Natural killer cell (primary cell): ENCODE measurements around the gene CD2AP. TPM values are rescaled to one million over a fixed set of nuclear protein-coding genes. Genes with fewer than 3 reads are reported as not detected.

Source experiments
- ATAC-seq, 3 donors: fragments of 150-1000 bp in 2 of 3; fragments of 200-7000 bp in 1 of 3; cut with Tn5 transposase; 1 replicate in 1 of 3; 2 replicates in 2 of 3; pipeline ENCODE4 v1.10.0; 2021; ENCODE audit warnings: mild to moderate bottlenecking in 2 of 3, moderate library complexity in 2 of 3
- DNase-seq, 2 donors: peaks; one replicate each; pipeline versions ENCODE4 v3.0.0 to v3.0.0-alpha.2; 2013 to 2021; ENCODE audit warnings: mixed read lengths in 1 of 2
- H3K27ac ChIP-seq: one replicate; pipeline ENCODE4 v1.5.1; 2013; ENCODE audit warnings: mild to moderate bottlenecking, low read length
- H3K27me3 ChIP-seq: one replicate; pipeline ENCODE4 v1.6.1; 2013; ENCODE audit warnings: low read length; ENCODE audit not compliant: control insufficient read depth, insufficient read depth
- H3K36me3 ChIP-seq: one replicate; pipeline ENCODE4 v1.6.1; 2013; ENCODE audit warnings: low read length; ENCODE audit not compliant: control insufficient read depth, insufficient read depth
- H3K4me1 ChIP-seq: one replicate; pipeline ENCODE4 v1.6.1; 2013; ENCODE audit warnings: low read length; ENCODE audit not compliant: control insufficient read depth, insufficient read depth
- H3K4me3 ChIP-seq: one replicate; pipeline ENCODE4 v1.5.1; 2013; ENCODE audit warnings: low read length
- H3K9me3 ChIP-seq: one replicate; pipeline ENCODE4 v1.6.1; 2013; ENCODE audit warnings: low read length; ENCODE audit not compliant: control insufficient read depth, insufficient read depth
- H3K27ac Mint-ChIP-seq, 2 donors: one replicate each; pipeline ENCODE4 v1.8.0; 2022; ENCODE audit warnings: mild to moderate bottlenecking in 2 of 2, mixed read lengths in 2 of 2, moderate library complexity in 1 of 2
- H3K27me3 Mint-ChIP-seq, 2 donors: one replicate each; pipeline ENCODE4 v1.8.0; 2022; ENCODE audit warnings: low read depth in 2 of 2, mixed read lengths in 2 of 2
- H3K36me3 Mint-ChIP-seq: one replicate; pipeline ENCODE4 v1.8.0; 2022; ENCODE audit warnings: mixed read lengths
- H3K4me1 Mint-ChIP-seq, 2 donors: one replicate each; pipeline ENCODE4 v1.8.0; 2022; ENCODE audit warnings: mixed read lengths in 2 of 2
- H3K4me3 Mint-ChIP-seq: one replicate; pipeline ENCODE4 v1.8.0; 2022; ENCODE audit warnings: mild to moderate bottlenecking, moderate library complexity, mixed read lengths
- H3K9me3 Mint-ChIP-seq, 2 donors: one replicate each; pipeline ENCODE4 v1.8.0; 2022; ENCODE audit warnings: mixed read lengths in 2 of 2
- WGBS: methylation state at CpG from one replicate; pipeline ENCODE4 v1.1.7; 2013; ENCODE audit warnings: missing lambda C conversion rate; ENCODE audit not compliant: insufficient coverage; 5-methylcytosine and 5-hydroxymethylcytosine counted together
- intact Hi-C: fragments of 100-400 bp; cut with micrococcal nuclease; formaldehyde crosslinking; loops from one replicate; pipeline ENCODE4 v1.14.2; 2022
- total RNA-seq, 4 donors: library from RNA; stranded (reverse); fragments of 120-200 nt in 1 of 4; gene quantifications; one replicate each; pipeline versions ENCODE4 v1.2.3 to v1.2.4, GENCODE V29; 2013 to 2022
- TF ChIP-seq, protein P1 (sequence below): fragments of 200-600 bp; IDR thresholded peaks from one replicate; pipeline ENCODE4 v1.8.0; 2022; ENCODE audit warnings: antibody characterized with exemption

CD2AP gene
- total RNA-seq, 3 donors from 2014 or later (not counting 1 experiment from before 2014, with no cell fraction given): 23.8 to 26.3 (median 26.3) TPM

DNA sequence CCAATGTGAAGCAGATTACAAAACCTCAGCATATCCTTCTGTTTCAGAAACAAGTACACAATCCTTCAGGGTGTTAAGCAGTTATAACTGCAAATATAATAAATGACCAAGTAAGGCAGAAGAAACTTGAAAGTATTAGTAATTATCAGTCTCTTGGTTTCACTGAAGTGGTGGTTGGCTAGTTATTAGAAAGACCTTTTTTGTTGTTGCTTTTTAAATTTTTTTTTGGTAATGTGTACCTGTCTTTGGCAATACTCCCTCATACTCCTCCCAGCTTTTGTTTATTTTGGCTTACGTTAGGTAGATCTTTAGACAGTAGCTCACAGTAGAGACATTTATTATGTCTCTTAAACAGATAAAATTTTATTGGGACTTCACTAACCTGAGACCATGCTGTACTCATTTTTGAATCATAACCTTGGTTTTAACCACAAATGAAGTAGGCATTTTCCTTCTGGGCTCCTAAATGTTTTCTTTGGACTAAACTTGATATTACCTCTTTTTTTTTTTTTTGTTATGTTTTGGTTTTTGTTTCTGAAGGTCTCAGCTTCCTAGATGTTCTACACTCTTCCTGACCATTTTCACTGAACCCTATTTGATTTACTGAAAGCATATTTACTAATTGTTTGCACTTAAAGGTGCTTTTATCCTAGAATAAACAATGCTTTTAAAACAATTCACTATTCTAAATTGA lies 6.4 kb downstream of the CD2AP start:
- no peaks in the 10 kb centered on the region for H3K27me3 ChIP-seq
- H3K36me3 Mint-ChIP-seq: no peaks in the 10 kb centered on the region
- H3K4me1 Mint-ChIP-seq: peaks cover 29 to 57% of the 10 kb centered on the region in 2 donors
- no peak overlapping the region for H3K27ac ChIP-seq
- intact Hi-C loops: no loop called here
- TF ChIP-seq, protein P1, sequence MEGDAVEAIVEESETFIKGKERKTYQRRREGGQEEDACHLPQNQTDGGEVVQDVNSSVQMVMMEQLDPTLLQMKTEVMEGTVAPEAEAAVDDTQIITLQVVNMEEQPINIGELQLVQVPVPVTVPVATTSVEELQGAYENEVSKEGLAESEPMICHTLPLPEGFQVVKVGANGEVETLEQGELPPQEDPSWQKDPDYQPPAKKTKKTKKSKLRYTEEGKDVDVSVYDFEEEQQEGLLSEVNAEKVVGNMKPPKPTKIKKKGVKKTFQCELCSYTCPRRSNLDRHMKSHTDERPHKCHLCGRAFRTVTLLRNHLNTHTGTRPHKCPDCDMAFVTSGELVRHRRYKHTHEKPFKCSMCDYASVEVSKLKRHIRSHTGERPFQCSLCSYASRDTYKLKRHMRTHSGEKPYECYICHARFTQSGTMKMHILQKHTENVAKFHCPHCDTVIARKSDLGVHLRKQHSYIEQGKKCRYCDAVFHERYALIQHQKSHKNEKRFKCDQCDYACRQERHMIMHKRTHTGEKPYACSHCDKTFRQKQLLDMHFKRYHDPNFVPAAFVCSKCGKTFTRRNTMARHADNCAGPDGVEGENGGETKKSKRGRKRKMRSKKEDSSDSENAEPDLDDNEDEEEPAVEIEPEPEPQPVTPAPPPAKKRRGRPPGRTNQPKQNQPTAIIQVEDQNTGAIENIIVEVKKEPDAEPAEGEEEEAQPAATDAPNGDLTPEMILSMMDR: no peak
- ATAC-seq: no peak
- no peaks in the 10 kb centered on the region for H3K9me3 ChIP-seq
- peak overlapping the region; percentile 24 to 71 for H3K27ac Mint-ChIP-seq
- H3K4me3 ChIP-seq: no peak overlapping the region
- no peaks in the 10 kb centered on the region for H3K9me3 Mint-ChIP-seq
- H3K4me3 Mint-ChIP-seq: no peak overlapping the region
- no peaks in the 10 kb centered on the region for H3K4me1 ChIP-seq
- no peaks in the 10 kb centered on the region for H3K27me3 Mint-ChIP-seq
- WGBS: 43% methylated on average over 1 of the region's 1 CpG
- no peak for DNase-seq
- no peaks in the 10 kb centered on the region for H3K36me3 ChIP-seq

DNA sequence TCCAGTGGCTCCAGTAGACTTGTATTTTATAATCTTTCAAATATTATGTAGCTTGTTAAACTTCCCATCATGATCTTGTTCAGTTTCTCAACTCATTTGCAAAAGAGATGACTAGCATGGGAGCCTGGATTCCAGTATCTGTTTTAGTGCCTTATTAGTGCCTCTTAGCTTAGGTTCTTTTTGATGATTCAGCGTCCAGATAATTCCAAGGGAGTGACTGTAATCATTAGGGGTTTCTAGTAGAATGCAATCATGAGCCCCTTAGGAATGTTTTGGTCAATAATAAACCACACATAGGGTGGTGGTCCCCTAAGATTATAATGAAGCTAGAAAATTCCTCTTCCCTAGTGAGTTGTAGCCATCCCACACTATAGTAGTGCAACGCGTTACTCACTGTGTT lies 7.0 kb downstream of the CD2AP start:
- WGBS: 43% methylated on average over 1 of the region's 3 CpGs
- TF ChIP-seq, protein P1: no peak
- Mint-ChIP-seq H3K4me3 (no peak overlapping the region), H3K36me3 (no peaks in the 10 kb centered on the region), H3K4me1 (peaks cover 25 to 51% of the 10 kb centered on the region in 2 donors), H3K27ac (peak overlapping the region in 1 of 2 donors; percentile 24), H3K9me3 (no peaks in the 10 kb centered on the region), H3K27me3 (no peaks in the 10 kb centered on the region)
- no peaks in the 10 kb centered on the region for H3K9me3 ChIP-seq
- H3K27me3 ChIP-seq: no peaks in the 10 kb centered on the region
- intact Hi-C loops: no loop called here
- no peaks in the 10 kb centered on the region for H3K4me1 ChIP-seq
- no peak overlapping the region for H3K4me3 ChIP-seq
- H3K27ac ChIP-seq: no peak overlapping the region
- ATAC-seq (no peak), DNase-seq (no peak)
- no peaks in the 10 kb centered on the region for H3K36me3 ChIP-seq

DNA sequence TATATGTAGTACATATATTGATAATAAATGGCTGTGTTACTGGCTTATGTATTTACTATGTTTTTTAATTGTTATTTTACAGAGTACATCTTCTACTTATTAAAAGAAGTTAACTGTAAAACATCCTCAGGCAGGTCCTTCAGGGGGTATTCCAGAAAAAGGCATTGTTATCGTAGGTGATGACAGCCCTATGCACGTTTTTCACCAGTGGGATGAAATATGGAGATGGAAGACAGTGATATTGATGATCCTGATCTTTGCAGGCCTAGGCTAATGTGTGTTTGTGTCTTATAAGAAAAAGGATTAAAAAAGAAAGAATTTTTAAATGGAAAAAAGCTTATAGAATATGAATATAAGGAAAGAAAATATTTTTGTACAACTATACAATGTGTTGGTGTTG lies 7.5 kb downstream of the CD2AP start:
- H3K36me3 ChIP-seq: no peaks in the 10 kb centered on the region
- WGBS: 94% methylated on average over 2 of the region's 2 CpGs

More for the DNA sequence above, 7.5 kb downstream of the CD2AP start:
- no peaks in the 10 kb centered on the region for H3K27me3 ChIP-seq
- no peak overlapping the region for H3K27ac ChIP-seq
- H3K9me3 ChIP-seq: no peaks in the 10 kb centered on the region
- no peak overlapping the region for H3K27ac Mint-ChIP-seq
- H3K4me3 ChIP-seq: no peak overlapping the region
- DNase-seq (no peak), ATAC-seq (no peak)
- H3K4me1 ChIP-seq: no peaks in the 10 kb centered on the region
- H3K27me3 Mint-ChIP-seq: no peaks in the 10 kb centered on the region
- H3K9me3 Mint-ChIP-seq: no peaks in the 10 kb centered on the region
- peaks cover 25 to 47% of the 10 kb centered on the region in 2 donors for H3K4me1 Mint-ChIP-seq
- TF ChIP-seq, protein P1: no peak
- H3K36me3 Mint-ChIP-seq: no peaks in the 10 kb centered on the region
- intact Hi-C loops: no loop called here
- no peak overlapping the region for H3K4me3 Mint-ChIP-seq
